Liver (tissue), 9 donors: ENCODE data around the gene ASIC2. TPM values are rescaled to one million over a fixed set of nuclear protein-coding genes. Genes with fewer than 3 reads are reported as not detected.

ENCODE experiments used
- DNase-seq: peaks from one replicate; pipeline ENCODE4 v3.0.0-alpha.2; 2017; ENCODE audit warnings: low spot score
- H3K27ac ChIP-seq, 2 donors: one replicate each; pipeline ENCODE4 v1.7.0; 2013; ENCODE audit warnings: inconsistent platforms in 2 of 2, low read length in 2 of 2, control low read depth in 1 of 2, low read depth in 1 of 2, mild to moderate bottlenecking in 1 of 2
- H3K27me3 ChIP-seq, 4 donors: one replicate each; pipeline versions ENCODE4 v1.6.1 to v1.7.0; 2013; ENCODE audit warnings: low read length in 3 of 4, inconsistent platforms in 1 of 4, mild to moderate bottlenecking in 1 of 4, moderate library complexity in 1 of 4; ENCODE audit not compliant: control insufficient read depth in 4 of 4, insufficient read depth in 4 of 4
- H3K36me3 ChIP-seq, 4 donors: one replicate each; pipeline versions ENCODE4 v1.6.1 to v1.7.0; 2013; ENCODE audit warnings: low read length in 3 of 4, mild to moderate bottlenecking in 3 of 4, low read depth in 1 of 4, moderate library complexity in 1 of 4; ENCODE audit not compliant: control insufficient read depth in 4 of 4, insufficient read depth in 3 of 4
- H3K4me1 ChIP-seq, 4 donors: one replicate each; pipeline versions ENCODE4 v1.6.1 to v1.7.0; 2013; ENCODE audit warnings: low read length in 3 of 4, mild to moderate bottlenecking in 3 of 4, moderate library complexity in 1 of 4; ENCODE audit not compliant: control insufficient read depth in 4 of 4, insufficient read depth in 4 of 4
- H3K4me3 ChIP-seq, 3 donors: one replicate each; pipeline versions ENCODE4 v1.6.1 to v1.7.0; 2013; ENCODE audit warnings: low read length in 3 of 3, control low read depth in 1 of 3, low read depth in 1 of 3, mild to moderate bottlenecking in 1 of 3
- H3K9ac ChIP-seq, 2 donors: one replicate each; pipeline ENCODE4 v1.7.0; 2013; ENCODE audit warnings: low read length in 2 of 2, mild to moderate bottlenecking in 2 of 2, moderate library complexity in 2 of 2, control low read depth in 1 of 2, low read depth in 1 of 2
- H3K9me3 ChIP-seq, 4 donors: one replicate each; pipeline versions ENCODE4 v1.6.1 to v1.7.0; 2013; ENCODE audit warnings: low read length in 3 of 4; ENCODE audit not compliant: control insufficient read depth in 4 of 4
- CTCF ChIP-seq: fragments of 150-350 bp; IDR thresholded peaks from 2 replicates; pipeline ENCODE4 v1.5.1; 2017; ENCODE audit warnings: improper control_type of control experiment, low read depth, low read length; ENCODE audit not compliant: missing input control
- EGR1 ChIP-seq, 2 donors: IDR thresholded peaks; 2 replicates each; pipeline ENCODE4 v1.6.1; 2016 to 2018; ENCODE audit warnings: antibody characterized with exemption in 2 of 2, low read depth in 2 of 2
- FOXA1 ChIP-seq: IDR thresholded peaks from 2 replicates; pipeline ENCODE4 v1.6.1; 2016; ENCODE audit warnings: antibody characterized with exemption
- FOXA2 ChIP-seq: IDR thresholded peaks from 2 replicates; pipeline ENCODE4 v1.6.1; 2016; ENCODE audit warnings: antibody characterized with exemption
- GABPA ChIP-seq, 2 donors: IDR thresholded peaks in 1 of 2; conservative IDR thresholded peaks in 1 of 2; 2 replicates each; pipeline ENCODE4 v1.6.1; 2016; ENCODE audit warnings: antibody characterized with exemption in 2 of 2, mild to moderate bottlenecking in 1 of 2, moderate library complexity in 1 of 2
- HNF4A ChIP-seq, 2 donors: conservative IDR thresholded peaks; 2 replicates each; pipeline ENCODE4 v1.6.1; 2016; ENCODE audit warnings: antibody characterized with exemption in 2 of 2, mild to moderate bottlenecking in 2 of 2
- HNF4G ChIP-seq: IDR thresholded peaks from 2 replicates; pipeline ENCODE4 v1.6.1; 2016; ENCODE audit warnings: antibody characterized with exemption
- JUND ChIP-seq, 2 donors: IDR thresholded peaks; 2 replicates each; pipeline ENCODE4 v1.6.1; 2016; ENCODE audit warnings: antibody characterized with exemption in 2 of 2
- MAX ChIP-seq: IDR thresholded peaks from 2 replicates; pipeline ENCODE4 v1.6.1; 2016; ENCODE audit warnings: antibody characterized with exemption
- NR2F2 ChIP-seq: IDR thresholded peaks from 2 replicates; pipeline ENCODE4 v1.6.1; 2016; ENCODE audit warnings: antibody characterized with exemption
- REST ChIP-seq: IDR thresholded peaks from 2 replicates; pipeline ENCODE4 v1.6.1; 2016; ENCODE audit warnings: antibody characterized with exemption, mild to moderate bottlenecking
- RXRA ChIP-seq, 2 donors: IDR thresholded peaks; 2 replicates each; pipeline ENCODE4 v1.6.1; 2017 to 2018; ENCODE audit warnings: antibody characterized with exemption in 2 of 2, mild to moderate bottlenecking in 1 of 2
- SP1 ChIP-seq: IDR thresholded peaks from 2 replicates; pipeline ENCODE4 v1.6.1; 2018; ENCODE audit warnings: antibody characterized with exemption, mild to moderate bottlenecking
- YY1 ChIP-seq: IDR thresholded peaks from 2 replicates; pipeline ENCODE4 v1.6.1; 2016; ENCODE audit warnings: antibody characterized with exemption, mild to moderate bottlenecking
- ZBTB33 ChIP-seq: IDR thresholded peaks from 2 replicates; pipeline ENCODE4 v1.6.1; 2016; ENCODE audit warnings: antibody characterized with exemption
- WGBS: extraction: QIAGEN DNeasy Blood & Tissue Kit; methylation state at CpG from one replicate; pipeline ENCODE4 v1.1.7; 2013; 5-methylcytosine and 5-hydroxymethylcytosine counted together
- polyA plus RNA-seq, 2 donors: library from polyadenylated mRNA; stranded (reverse) in 1 of 2; unstranded in 1 of 2; fragments of 200-250 nt in 1 of 2; fragments of >200 nt in 1 of 2; fragmentation: Nextera tagmentation in 1 of 2; extraction: Ambion mirVana in 1 of 2; gene quantifications; one replicate each; pipeline versions ENCODE4 v1.2.1 to v1.2.3, GENCODE V29; 2013 to 2015
- total RNA-seq, 2 donors: library from RNA; depleted of rRNA; stranded (reverse); fragments of >200 nt; gene quantifications; one replicate each; pipeline ENCODE4 v1.2.3, GENCODE V29; 2014
- donor health status: healthy.
- donor health status: healthy.
- donor health status: healthy.
- donor health status: healthy.
- donor health status: healthy.

The ASIC2 gene
- total and polyA plus RNA-seq, 4 donors: under 0.01 TPM; not detected in 3

- no peak overlapping the region for H3K9ac ChIP-seq
- H3K9me3 ChIP-seq: no peaks in the 10 kb centered on the region
- no peaks in the 10 kb centered on the region for H3K27me3 ChIP-seq
- TF ChIP-seq REST (no peak), SP1 (no peak), FOXA1 (no peak), JUND (IDR thresholded peaks at IDR 0.05) (no peak)
- 62% methylated on average over 10 of the region's 10 CpGs for WGBS
- no peaks in the 10 kb centered on the region for H3K4me1 ChIP-seq
- no peak overlapping the region for H3K27ac ChIP-seq
- no peaks in the 10 kb centered on the region for H3K36me3 ChIP-seq
- peak; percentile 16 for DNase-seq
- no peak overlapping the region for H3K4me3 ChIP-seq
Observed at GRCh38 chr17:33046361-33047255, 246.5 kb downstream of the ASIC2 start.

- 89% methylated on average over 11 of the region's 11 CpGs for WGBS
- H3K36me3 ChIP-seq: no peaks in the 10 kb centered on the region
- H3K9ac ChIP-seq: no peak overlapping the region
- H3K4me1 ChIP-seq: no peaks in the 10 kb centered on the region
- H3K27ac ChIP-seq: no peak overlapping the region
- DNase-seq: peak; percentile 3
- TF ChIP-seq HNF4A (conservative IDR thresholded peaks at IDR 0.05) (no peak), EGR1 (IDR thresholded peaks at IDR 0.05; ENCODE audit: low read depth in 2 of 2) (no peak), MAX (no peak), RXRA (IDR thresholded peaks at IDR 0.05) (no peak), SP1 (no peak), FOXA1 (no peak), GABPA (IDR thresholded peaks at IDR 0.05 in 1 of 2, conservative IDR thresholded peaks at IDR 0.05 in 1 of 2) (no peak), JUND (IDR thresholded peaks at IDR 0.05) (no peak), NR2F2 (no peak), YY1 (no peak), REST (no peak), ZBTB33 (no peak), CTCF (no peak), HNF4G (no peak), FOXA2 (no peak)
- H3K4me3 ChIP-seq: no peak overlapping the region
- H3K27me3 ChIP-seq: no peaks in the 10 kb centered on the region
- no peaks in the 10 kb centered on the region for H3K9me3 ChIP-seq
Observed at GRCh38 chr17:33045216-33045615, 247.9 kb downstream of the ASIC2 start.
